ENCODE measurements around the gene PAX5. TPM values are rescaled to one million over a fixed set of nuclear protein-coding genes. Genes with fewer than 3 reads are reported as not detected.

Gene PAX5
- total RNA-seq, 1 donor from 2014 or later: 0.62 TPM

DNA sequence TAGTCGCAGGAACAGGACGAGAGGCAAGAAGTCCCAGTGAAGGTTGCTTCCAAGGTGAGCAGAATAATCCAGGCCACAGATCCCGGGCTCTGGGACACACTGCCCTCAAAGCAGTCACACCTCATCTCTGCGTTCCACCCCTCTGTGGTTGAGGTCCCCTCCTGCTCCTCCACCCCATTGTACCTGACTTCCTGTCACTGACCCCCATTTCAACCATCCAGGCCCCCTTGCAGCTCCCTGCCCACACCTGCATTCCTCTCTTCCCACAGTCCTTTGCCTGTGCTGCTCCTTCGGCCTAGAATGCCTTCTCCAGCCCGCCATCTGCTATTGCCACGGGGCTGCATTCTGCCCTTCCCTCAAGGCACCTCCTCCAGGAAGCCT lies 73.5 kb downstream of the PAX5 start:
- DNase-seq: no peak

DNA sequence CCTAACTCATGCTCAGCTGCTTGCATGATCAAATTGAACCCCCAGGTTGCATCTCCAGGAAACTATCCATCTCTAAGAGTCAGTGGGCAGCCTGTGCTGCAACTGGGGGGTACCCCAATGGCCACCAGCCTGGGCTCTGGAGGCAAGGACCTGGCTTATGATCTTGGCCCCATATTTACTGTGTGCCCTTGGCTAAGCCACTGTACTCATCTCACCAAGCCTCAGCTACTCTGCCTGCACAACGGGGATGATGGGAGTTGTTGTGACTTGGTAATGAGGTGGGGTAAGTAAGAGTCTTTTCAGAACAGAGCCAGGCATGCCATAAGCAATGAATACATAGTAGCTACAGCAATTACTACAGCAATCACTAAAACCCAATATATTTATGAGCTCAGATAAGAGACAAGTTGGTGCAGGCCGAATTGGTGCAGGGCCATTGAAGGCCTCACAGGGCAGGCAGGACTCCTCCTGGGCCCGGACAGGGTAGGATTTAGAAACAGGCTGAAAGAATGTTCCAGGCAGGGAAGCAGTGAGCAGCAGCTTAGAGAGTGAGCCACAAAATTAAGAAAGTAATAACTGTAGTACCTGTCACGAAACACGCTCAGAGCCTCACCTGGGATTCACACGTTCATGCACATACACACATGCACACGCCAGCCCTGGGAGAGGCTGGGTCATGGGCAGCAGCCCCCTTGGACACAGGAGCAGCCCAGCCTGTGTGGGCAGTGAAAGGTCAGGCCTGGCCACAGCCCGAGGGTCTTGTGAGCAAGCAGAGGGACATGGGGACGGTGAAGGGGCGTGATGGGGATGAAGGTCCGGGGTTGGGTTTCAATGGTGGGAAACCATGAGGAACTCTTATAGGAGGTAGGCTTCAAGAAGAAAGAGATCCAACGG lies 74.1 kb downstream of the PAX5 start:
- DNase-seq: no peak

DNA sequence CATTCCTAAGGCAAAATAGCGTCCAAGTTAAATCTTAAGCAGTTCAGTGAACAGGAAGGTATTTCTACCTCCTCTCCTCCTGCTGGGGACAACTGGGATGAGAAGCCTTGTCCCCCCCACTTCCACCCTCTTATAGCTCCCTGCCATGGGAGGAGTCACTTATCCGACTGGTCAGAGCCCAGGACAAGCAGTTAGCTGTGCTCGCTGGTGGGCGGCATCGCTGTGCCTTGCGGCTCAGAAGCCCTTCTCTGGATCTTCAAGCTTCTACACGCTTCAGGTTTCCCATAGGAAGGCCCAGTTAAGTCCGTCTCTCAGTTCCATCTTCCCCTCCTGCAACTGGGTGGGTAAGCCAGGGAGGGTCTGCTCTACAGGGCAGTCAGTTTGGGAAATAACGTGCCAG lies 77.2 kb downstream of the PAX5 start:
- DNase-seq: no peak

DNA sequence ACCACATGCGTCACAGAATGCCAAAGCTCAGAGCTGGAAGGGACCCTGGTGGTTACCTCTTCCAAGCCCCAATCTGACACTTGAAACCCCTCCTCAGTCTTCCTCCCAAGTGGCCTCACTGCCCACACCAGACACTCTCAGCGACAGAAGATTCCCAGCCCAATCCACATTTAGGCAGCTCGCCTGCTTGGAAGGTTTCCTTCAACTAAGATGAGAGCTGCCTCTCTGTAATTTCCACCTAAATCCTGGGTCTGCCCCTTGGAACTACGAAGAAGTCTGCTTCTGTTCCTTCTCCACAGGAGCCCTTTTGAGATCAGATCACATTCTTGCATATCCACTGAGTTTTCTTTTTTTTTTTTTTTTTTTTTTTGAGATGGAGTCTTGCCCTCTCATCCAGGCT lies 83.7 kb downstream of the PAX5 start:
- no peak for DNase-seq

GRCh38 chr9:36949466-36949865 lies 84.6 kb downstream of the PAX5 start:
- DNase-seq: no peak

DNA sequence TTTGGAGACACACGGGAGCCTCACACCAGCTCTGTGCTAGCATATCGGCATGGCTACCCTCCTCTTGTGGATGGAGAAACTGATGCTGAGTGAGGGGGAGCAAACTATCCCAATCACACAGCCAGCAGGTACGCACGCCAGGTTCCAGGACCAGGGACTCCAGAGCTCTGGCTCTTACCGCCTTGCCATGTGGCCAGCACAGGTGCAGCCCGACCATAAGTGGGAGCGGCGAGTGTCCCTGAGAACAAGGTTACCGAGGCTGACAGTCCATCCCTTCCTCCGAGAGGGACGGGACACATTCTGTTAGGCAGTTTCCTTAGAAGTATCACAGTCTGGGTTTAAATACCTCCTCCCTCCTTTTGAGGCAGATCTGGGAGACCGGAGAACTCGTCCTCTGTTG lies 86.0 kb downstream of the PAX5 start:
- DNase-seq: no peak

- no peak for DNase-seq
Measured at GRCh38 chr9:36946653-36947052, 87.4 kb downstream of the PAX5 start.

DNA sequence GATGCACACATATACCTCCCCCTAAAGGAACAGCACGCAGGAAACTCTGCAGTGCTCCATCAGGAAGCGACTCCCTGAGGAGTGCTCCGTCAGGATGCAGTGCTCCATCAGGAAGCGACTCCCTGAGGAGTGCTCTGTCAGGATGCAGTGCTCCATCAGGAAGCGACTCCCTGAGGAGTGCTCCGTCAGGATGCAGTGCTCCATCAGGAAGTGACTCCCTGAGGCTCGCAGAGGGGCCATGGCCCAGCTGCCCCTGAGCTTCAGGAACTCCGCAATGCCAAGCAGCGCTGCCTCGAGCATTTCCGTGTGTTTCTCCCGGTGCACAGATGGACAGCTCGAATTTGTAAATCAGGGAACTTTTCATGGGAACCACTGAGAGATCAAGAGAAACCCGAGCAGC lies 88.1 kb downstream of the PAX5 start:
- no peak for DNase-seq

GRCh38 chr9:36942891-36943290 lies 91.2 kb downstream of the PAX5 start:
- DNase-seq: no peak

GRCh38 chr9:36941441-36941840 lies 92.6 kb downstream of the PAX5 start:
- no peak for DNase-seq

DNA sequence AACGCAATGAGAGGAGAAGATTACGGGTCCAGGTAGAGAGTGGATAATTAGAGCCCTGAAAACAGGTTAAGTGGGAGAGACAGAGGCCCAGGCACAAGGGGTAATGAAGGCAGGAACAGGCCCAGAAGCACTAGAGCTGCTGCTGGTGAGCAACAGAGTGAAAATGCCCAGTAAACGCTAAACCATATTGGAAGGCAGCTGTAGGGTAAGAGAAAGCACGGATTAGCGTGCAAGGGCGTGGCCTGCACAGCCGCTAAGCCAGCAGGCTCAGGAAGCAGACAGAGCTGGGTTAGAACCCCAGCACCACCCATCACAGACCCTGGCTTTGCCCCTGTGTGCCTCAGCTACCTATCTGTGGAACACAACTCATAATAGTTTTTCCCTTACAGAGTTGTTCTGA lies 93.2 kb downstream of the PAX5 start:
- no peak for DNase-seq

- DNase-seq: no peak
Measured at GRCh38 chr9:36940500-36940853, 93.6 kb downstream of the PAX5 start.

GRCh38 chr9:36939655-36940499 lies 94.2 kb downstream of the PAX5 start:
- DNase-seq: no peak

DNA sequence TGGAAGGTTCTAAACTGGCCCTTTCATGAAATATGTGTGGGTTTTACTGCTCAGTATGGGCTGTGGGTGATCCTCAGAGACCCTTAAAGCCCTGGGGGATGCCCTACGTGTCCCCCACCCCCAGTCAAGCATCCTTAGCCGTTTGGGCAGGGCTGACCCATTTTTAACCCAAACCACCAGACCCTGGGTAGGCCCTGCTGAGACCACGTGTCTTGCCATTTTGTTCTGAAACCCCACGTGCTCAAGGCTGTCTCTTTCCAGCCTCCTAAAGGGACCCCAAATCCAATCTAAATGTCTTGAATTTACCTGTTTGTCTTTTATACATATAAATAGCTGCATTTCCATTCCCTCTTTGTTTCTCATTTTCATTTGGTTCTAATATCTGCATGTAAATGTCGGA lies 94.9 kb downstream of the PAX5 start:
- DNase-seq: no peak

DNA sequence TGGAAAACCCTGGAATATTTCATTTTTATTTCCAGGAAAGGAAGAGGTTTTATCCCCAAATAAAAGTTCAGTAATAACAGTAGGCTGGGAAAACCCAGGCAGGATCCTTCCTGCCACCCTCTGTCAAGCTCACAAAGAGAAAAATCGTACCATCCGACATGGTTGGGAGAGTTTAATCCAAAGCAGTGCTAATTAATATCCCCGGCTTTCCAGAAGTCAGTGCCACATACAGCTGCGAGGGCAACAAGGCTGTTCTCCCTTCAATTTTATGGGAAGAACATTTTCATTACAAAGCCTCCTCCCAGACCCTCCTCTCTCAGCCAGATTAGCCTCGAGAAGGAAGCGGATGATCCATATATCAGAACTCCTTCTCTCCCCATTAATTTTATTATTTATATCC lies 95.5 kb downstream of the PAX5 start:
- DNase-seq: no peak

- no peak for DNase-seq
Measured at GRCh38 chr9:36937951-36938350, 96.1 kb downstream of the PAX5 start.

DNA sequence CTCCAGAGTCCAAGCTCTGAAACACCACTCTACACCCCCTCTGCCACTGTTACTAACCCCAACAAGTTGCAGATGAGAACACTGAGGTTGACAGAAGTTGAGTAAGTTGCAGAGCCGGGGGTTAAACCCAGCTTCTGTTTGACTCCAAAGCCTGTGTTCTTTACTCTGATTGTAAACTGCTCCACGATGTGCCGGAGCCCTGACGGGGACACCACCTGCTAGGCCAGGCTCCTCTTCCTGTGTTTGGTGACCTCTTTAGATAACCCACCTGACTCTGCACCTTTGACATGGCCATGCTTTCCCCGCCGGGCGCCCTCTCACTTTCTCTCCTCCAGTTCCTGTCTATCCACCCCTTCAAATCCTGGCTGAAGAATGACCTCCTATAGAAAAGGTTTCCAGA lies 96.7 kb downstream of the PAX5 start:
- no peak for DNase-seq

GRCh38 chr9:36936498-36936831 lies 97.6 kb downstream of the PAX5 start:
- DNase-seq: no peak

DNA sequence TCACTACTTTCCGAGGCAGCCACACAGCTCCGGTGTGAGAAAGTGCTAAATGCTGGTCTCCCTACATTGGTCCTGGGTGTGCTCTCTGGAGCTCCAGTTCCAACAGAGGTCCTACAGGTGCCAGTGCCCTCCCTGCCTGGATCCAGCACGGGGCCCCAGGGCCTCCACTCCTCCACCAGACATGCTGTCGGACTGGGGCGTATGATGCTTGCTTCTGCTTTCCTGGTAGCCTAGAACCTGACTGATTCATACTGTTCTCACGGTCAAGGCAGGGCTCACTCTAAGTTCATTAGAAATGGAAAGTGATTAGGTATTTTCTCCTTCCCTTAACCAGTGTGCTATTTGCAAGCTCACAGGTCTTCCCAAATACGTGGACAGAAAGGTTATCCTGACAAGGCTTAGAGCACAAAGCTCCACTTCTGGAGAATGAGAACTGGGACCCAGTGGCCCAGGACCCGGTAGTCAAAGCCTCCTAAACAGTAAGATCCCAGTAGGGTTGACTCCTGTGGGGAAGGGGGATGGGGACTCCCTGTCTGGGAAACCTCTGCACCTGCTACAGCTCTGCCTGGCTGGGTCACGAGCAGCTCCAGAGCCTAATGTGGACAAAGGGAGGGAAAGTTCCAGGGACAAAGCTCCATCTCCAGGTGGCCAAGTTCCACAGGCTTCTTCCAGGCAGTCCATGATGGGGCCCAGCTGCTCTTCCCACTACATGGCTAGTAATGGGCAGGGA lies 98.1 kb downstream of the PAX5 start:
- DNase-seq: no peak

- no peak for DNase-seq
Measured at GRCh38 chr9:36935332-36935731, 98.7 kb downstream of the PAX5 start.

DNA sequence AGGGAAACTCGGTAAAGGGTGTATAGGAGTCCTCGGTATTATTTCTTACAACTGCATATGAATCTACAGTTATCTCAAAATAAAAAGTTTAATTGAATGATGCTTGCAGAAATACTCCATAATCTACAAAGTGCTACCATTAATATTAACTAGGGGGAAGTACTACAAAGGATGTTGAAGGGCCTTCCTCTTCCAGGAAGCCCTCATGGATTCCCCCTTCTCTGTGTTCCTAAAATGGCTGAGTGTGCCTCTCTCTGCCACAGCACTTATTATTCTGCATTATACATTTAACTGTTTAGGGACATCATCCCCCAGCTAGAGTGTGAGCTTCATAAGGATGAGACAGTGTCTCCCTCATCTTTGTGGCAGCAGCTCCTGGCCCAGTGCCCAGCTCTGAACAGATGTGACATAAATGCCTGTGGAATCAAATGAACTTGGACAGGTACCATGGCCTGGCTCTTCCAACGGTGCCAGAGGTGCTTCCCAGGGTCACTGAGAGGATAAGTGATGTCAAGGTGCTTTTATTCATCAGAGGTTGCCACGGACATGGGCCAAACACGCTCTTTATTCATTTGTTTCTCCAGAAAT lies 99.5 kb downstream of the PAX5 start:
- DNase-seq: no peak

GRCh38 chr9:36933676-36934215 lies 100.3 kb downstream of the PAX5 start:
- no peak for DNase-seq

Measured in tongue (tissue), 2 donors.